ENCODE results near the gene TTK.

Gene TTK

GRCh38 chr6:80004173-80005072 lies at the start of gene TTK:
TTK (plus strand) TSS chr6:80004649; CDS start chr6:80005844, 1,195 bp downstream.
- DNase-seq (ENCODE audit: low read depth, low spot score), result peak; percentile 98

- DNase-seq (ENCODE audit: low read depth, low spot score), result no peak
Measured at GRCh38 chr6:79954849-79955248, 49.6 kb upstream of the TTK start.

GRCh38 chr6:79964607-79965081 lies 39.8 kb upstream of the TTK start:
- DNase-seq (ENCODE audit: low read depth, low spot score), result no peak

GRCh38 chr6:79967178-79967577 lies 37.3 kb upstream of the TTK start:
- no peak for DNase-seq (ENCODE audit: low read depth, low spot score)

- no peak for DNase-seq (ENCODE audit: low read depth, low spot score)
Measured at GRCh38 chr6:79969784-79970183, 34.7 kb upstream of the TTK start.

- no peak for DNase-seq (ENCODE audit: low read depth, low spot score)
Measured at GRCh38 chr6:79971193-79971592, 33.3 kb upstream of the TTK start.

GRCh38 chr6:79981652-79982051 lies 22.8 kb upstream of the TTK start:
- DNase-seq (ENCODE audit: low read depth, low spot score), result no peak

GRCh38 chr6:79984261-79984660 lies 20.2 kb upstream of the TTK start:
- DNase-seq (ENCODE audit: low read depth, low spot score), result peak; percentile 5

GRCh38 chr6:79985128-79985527 lies 19.3 kb upstream of the TTK start:
- DNase-seq (ENCODE audit: low read depth, low spot score), result no peak

GRCh38 chr6:79989641-79990040 lies 14.8 kb upstream of the TTK start:
- no peak for DNase-seq (ENCODE audit: low read depth, low spot score)

GRCh38 chr6:79993012-79993910 lies 11.2 kb upstream of the TTK start:
- peak; percentile 2 for DNase-seq (ENCODE audit: low read depth, low spot score)

- no peak for DNase-seq (ENCODE audit: low read depth, low spot score)
Measured at GRCh38 chr6:79993911-79994309, 10.5 kb upstream of the TTK start.

- DNase-seq (ENCODE audit: low read depth, low spot score), result no peak
Measured at GRCh38 chr6:79997728-79998127, 6.7 kb upstream of the TTK start.

GRCh38 chr6:80001337-80001736 lies 3.1 kb upstream of the TTK start:
- DNase-seq (ENCODE audit: low read depth, low spot score), result no peak

GRCh38 chr6:80003826-80004172 lies 650 bp upstream of the TTK start:
- DNase-seq (ENCODE audit: low read depth, low spot score), result no peak

GRCh38 chr6:80005406-80005805 lies 957 bp downstream of the TTK start:
- DNase-seq (ENCODE audit: low read depth, low spot score), result no peak

- no peak for DNase-seq (ENCODE audit: low read depth, low spot score)
Measured at GRCh38 chr6:80006541-80006940, 2.1 kb downstream of the TTK start.

GRCh38 chr6:80009531-80009930 lies 5.1 kb downstream of the TTK start:
- DNase-seq (ENCODE audit: low read depth, low spot score), result no peak

- no peak for DNase-seq (ENCODE audit: low read depth, low spot score)
Measured at GRCh38 chr6:80010288-80010687, 5.8 kb downstream of the TTK start.

- DNase-seq (ENCODE audit: low read depth, low spot score), result no peak
Measured at GRCh38 chr6:80015839-80016435, 11.5 kb downstream of the TTK start.

GRCh38 chr6:80020381-80021120 lies 16.1 kb downstream of the TTK start:
- DNase-seq (ENCODE audit: low read depth, low spot score), result no peak
